Gastroesophageal sphincter (tissue), 3 donors: Measurements from ENCODE around the gene DGKI.

Experiments used
- POLR2A ChIP-seq, 2 donors: fragments of 450-650 bp; IDR thresholded peaks; one replicate each; pipeline ENCODE4 v1.6.1; 2017; ENCODE audit warnings: antibody characterized with exemption in 2 of 2, mild to moderate bottlenecking in 2 of 2, moderate library complexity in 1 of 2
- POLR2AphosphoS5 ChIP-seq: sonication (generic); formaldehyde crosslinking; IDR thresholded peaks from one replicate; pipeline ENCODE4 v1.6.1; 2017; ENCODE audit warnings: antibody characterized with exemption
- TF ChIP-seq, protein P1 (sequence below), 4 experiments: fragments of 200-600 bp in 2 of 4; fragments of 450-650 bp in 2 of 4; sonication (generic) in 1 of 4; IDR thresholded peaks; one replicate each; pipeline ENCODE4 v1.5.1; 2017 to 2019; ENCODE audit warnings: antibody characterized with exemption in 4 of 4, mild to moderate bottlenecking in 2 of 4, moderate library complexity in 2 of 4

DNA sequence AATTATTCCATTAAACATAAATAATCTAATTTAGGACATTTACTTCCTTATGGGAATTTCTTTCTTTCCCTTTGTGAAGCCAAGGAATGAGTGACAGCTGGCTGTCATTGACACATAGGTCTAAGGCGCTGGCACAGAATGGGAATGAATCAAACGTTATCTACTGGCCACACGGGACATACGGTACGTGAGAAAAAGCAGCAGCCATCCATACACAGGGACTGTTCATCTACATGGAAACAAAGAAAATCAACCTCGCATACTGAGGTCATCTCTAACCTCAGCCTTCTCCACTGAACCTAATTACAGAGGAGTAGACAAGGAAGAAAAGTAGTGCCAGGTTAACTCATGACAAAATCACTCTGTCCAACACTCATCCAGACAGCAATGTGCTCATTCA is 376.9 kb downstream of the DGKI start:
- TF ChIP-seq, protein P1, sequence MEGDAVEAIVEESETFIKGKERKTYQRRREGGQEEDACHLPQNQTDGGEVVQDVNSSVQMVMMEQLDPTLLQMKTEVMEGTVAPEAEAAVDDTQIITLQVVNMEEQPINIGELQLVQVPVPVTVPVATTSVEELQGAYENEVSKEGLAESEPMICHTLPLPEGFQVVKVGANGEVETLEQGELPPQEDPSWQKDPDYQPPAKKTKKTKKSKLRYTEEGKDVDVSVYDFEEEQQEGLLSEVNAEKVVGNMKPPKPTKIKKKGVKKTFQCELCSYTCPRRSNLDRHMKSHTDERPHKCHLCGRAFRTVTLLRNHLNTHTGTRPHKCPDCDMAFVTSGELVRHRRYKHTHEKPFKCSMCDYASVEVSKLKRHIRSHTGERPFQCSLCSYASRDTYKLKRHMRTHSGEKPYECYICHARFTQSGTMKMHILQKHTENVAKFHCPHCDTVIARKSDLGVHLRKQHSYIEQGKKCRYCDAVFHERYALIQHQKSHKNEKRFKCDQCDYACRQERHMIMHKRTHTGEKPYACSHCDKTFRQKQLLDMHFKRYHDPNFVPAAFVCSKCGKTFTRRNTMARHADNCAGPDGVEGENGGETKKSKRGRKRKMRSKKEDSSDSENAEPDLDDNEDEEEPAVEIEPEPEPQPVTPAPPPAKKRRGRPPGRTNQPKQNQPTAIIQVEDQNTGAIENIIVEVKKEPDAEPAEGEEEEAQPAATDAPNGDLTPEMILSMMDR (IDR thresholded peaks at IDR 0.05) = no peak
- TF ChIP-seq POLR2A (IDR thresholded peaks at IDR 0.05) = no peak
- TF ChIP-seq POLR2AphosphoS5 = no peak
